OCI-LY7 (cell line): ENCODE results near the gene BICDL1. TPM values are rescaled to one million over a fixed set of nuclear protein-coding genes. Genes with fewer than 3 reads are reported as not detected.

Experiments used
- BruUV-seq: library from RNA; stranded (reverse); fragments of 400-500 nt; replicated peaks from 2 replicates; lab custom pipeline; 2021; lab: Mats Ljungman, UMichigan
- CTCF ChIA-PET: fragments of 300-600 bp; sonication (Branson Sonifier 250); formaldehyde crosslinking; loops from one replicate; lab custom pipeline; 2022; ENCODE audit warnings: antibody characterized with exemption; ENCODE audit not compliant: unreplicated experiment; lab: Charles Lee
- POLR2A ChIA-PET: fragments of 300-600 bp; sonication (Branson Sonifier 250); formaldehyde crosslinking; loops from one replicate; lab custom pipeline; 2022; ENCODE audit warnings: antibody characterized with exemption; lab: Charles Lee
- DNase-seq: peaks from one replicate; pipeline ENCODE4 v3.0.0-alpha.2; 2015; ENCODE audit warnings: low spot score
- H2AFZ ChIP-seq: fragments of 200-600 bp; sonication (generic), shearing (Covaris generic); 2 replicates; pipeline ENCODE4 v1.6.1; 2014; ENCODE audit warnings: mild to moderate bottlenecking, antibody characterized with exemption, low read length, moderate library complexity
- H3K27ac ChIP-seq: fragments of 200-600 bp; sonication (generic); 2 replicates; pipeline ENCODE4 v1.5.1; 2014; ENCODE audit warnings: mixed run types, low read depth, mild to moderate bottlenecking, moderate library complexity, low read length, inconsistent platforms; ENCODE audit not compliant: poor library complexity, severe bottlenecking
- H3K36me3 ChIP-seq: fragments of 200-600 bp; sonication (generic); 2 replicates; pipeline ENCODE4 v1.6.1; 2014; ENCODE audit warnings: mild to moderate bottlenecking, antibody characterized with exemption, low read length, moderate library complexity, mixed read lengths; ENCODE audit not compliant: insufficient read depth
- H3K4me1 ChIP-seq: fragments of 200-600 bp; sonication (generic); 2 replicates; pipeline ENCODE4 v1.5.1; 2014; ENCODE audit warnings: mild to moderate bottlenecking, low read length; ENCODE audit not compliant: insufficient read depth, poor library complexity, severe bottlenecking
- H3K4me2 ChIP-seq: fragments of 200-600 bp; sonication (generic); 2 replicates; pipeline ENCODE4 v1.6.1; 2014; ENCODE audit warnings: mild to moderate bottlenecking, low read length
- H3K4me3 ChIP-seq: fragments of 200-600 bp; sonication (generic); 2 replicates; pipeline ENCODE4 v1.5.1; 2014; ENCODE audit warnings: mild to moderate bottlenecking, low read depth, low read length; ENCODE audit not compliant: poor library complexity, severe bottlenecking
- H3K79me2 ChIP-seq: fragments of 200-600 bp; sonication (generic); 2 replicates; pipeline ENCODE4 v1.6.1; 2016; ENCODE audit warnings: low read depth, mild to moderate bottlenecking, low read length, moderate library complexity, mixed read lengths; ENCODE audit not compliant: insufficient read depth
- H3K9me2 ChIP-seq: fragments of 200-600 bp; sonication (generic); 2 replicates; pipeline ENCODE4 v1.6.1; 2016; ENCODE audit warnings: mild to moderate bottlenecking, low read length, mixed read lengths; ENCODE audit not compliant: insufficient read depth
- H3K9me3 ChIP-seq: fragments of 200-600 bp; sonication (generic); 2 replicates; pipeline ENCODE4 v1.6.1; 2014; ENCODE audit warnings: mild to moderate bottlenecking, mixed run types, low read length, mixed read lengths
- H4K20me1 ChIP-seq: fragments of 200-600 bp; sonication (generic); 2 replicates; pipeline ENCODE4 v1.6.1; 2014; ENCODE audit warnings: mild to moderate bottlenecking, antibody characterized with exemption, low read length, moderate library complexity, mixed read lengths; ENCODE audit not compliant: insufficient read depth
- CTCF ChIP-seq: fragments of 200-600 bp; sonication (generic); conservative IDR thresholded peaks from 2 replicates; pipeline ENCODE4 v1.5.1; 2014; ENCODE audit warnings: mild to moderate bottlenecking, antibody characterized with exemption, low read length, moderate library complexity, mixed read lengths
- EZH2phosphoT487 ChIP-seq: fragments of 200-600 bp; sonication (generic); IDR thresholded peaks from 2 replicates; pipeline ENCODE4 v1.6.1; 2018; ENCODE audit warnings: low read depth, borderline replicate concordance, mild to moderate bottlenecking, mixed run types, antibody characterized with exemption, low read length, moderate library complexity, mixed read lengths
- intact Hi-C: fragments of 100-400 bp; cut with micrococcal nuclease; formaldehyde crosslinking; loops from one replicate; pipeline ENCODE4 v1.10.0; 2022; ENCODE audit not compliant: unreplicated experiment
- total RNA-seq, 2 experiments: library from RNA; depleted of rRNA in 1 of 2; stranded (reverse); fragments of >200 nt in 1 of 2; shearing (Covaris generic) in 1 of 2; gene quantifications; 2 replicates each; pipeline ENCODE4 v1.2.3, GENCODE V29; 2014 to 2022

BICDL1 gene
- total RNA-seq, 2 experiments from 2014 or later: 6.5 to 22.6 TPM

GRCh38 chr12:120121343-120121742 is 132.3 kb downstream of the BICDL1 start:
- ChIA-PET CTCF (interaction anchor here (0.6 kb wide), 1 partner anchor 37 kb away, joined by 3 read pairs; no protein-coding TSS in a partner anchor), POLR2A (interaction anchor here (0.7 to 8.4 kb wide), 6 partner anchors 10 to 79 kb away, joined by 4 to 86 read pairs (median 16); partner anchors contain the start of gene RPLP0)
- no peaks in the 10 kb centered on the region for H4K20me1 ChIP-seq
- intact Hi-C loops: loop anchor here (5.0 kb wide), 1 partner anchor 71 kb away; the partner anchor contains the start of gene GCN1
- H3K4me2 ChIP-seq: peak overlapping the region; percentile 80
- H3K79me2 ChIP-seq: peaks cover 36% of the 10 kb centered on the region
- H3K9me3 ChIP-seq: no peaks in the 10 kb centered on the region
- DNase-seq: no peak
- BruUV-seq: no TSS peak
- H3K4me3 ChIP-seq: peak overlapping the region; percentile 20
- no peaks in the 10 kb centered on the region for H3K9me2 ChIP-seq
- H3K36me3 ChIP-seq: peaks cover 22% of the 10 kb centered on the region
- peak overlapping the region; percentile 77 for H3K27ac ChIP-seq
- H3K4me1 ChIP-seq: peaks cover 63% of the 10 kb centered on the region
- no peak overlapping the region for H2AFZ ChIP-seq
- TF ChIP-seq EZH2phosphoT487 (no peak), CTCF (no peak)

GRCh38 chr12:120121766-120122293 is 132.8 kb downstream of the BICDL1 start:
- peak; percentile 72 for DNase-seq
- ChIA-PET POLR2A (interaction anchor here (0.6 to 8.4 kb wide), 6 partner anchors 10 to 79 kb away, joined by 3 to 86 read pairs (median 18); partner anchors contain the start of gene RPLP0), CTCF (interaction anchor here (0.6 to 1.4 kb wide), 3 partner anchors 33 to 144 kb away, joined by 3 to 4 read pairs (median 3); partner anchors contain the start of gene PXN)
- peak overlapping the region; percentile 77 for H3K27ac ChIP-seq
- H3K4me1 ChIP-seq: peaks cover 63% of the 10 kb centered on the region
- peaks cover 27% of the 10 kb centered on the region for H3K36me3 ChIP-seq
- no peaks in the 10 kb centered on the region for H4K20me1 ChIP-seq
- H3K9me2 ChIP-seq: no peaks in the 10 kb centered on the region
- H3K4me2 ChIP-seq: peak overlapping the region; percentile 80
- peak overlapping the region; percentile 20 for H3K4me3 ChIP-seq
- intact Hi-C loops: loop anchor here (1.0 to 5.0 kb wide), 2 partner anchors 10 to 70 kb away; partner anchors contain the start of gene GCN1
- TF ChIP-seq EZH2phosphoT487 (no peak), CTCF (no peak)
- no peak overlapping the region for H2AFZ ChIP-seq
- peaks cover 36% of the 10 kb centered on the region for H3K79me2 ChIP-seq
- no peaks in the 10 kb centered on the region for H3K9me3 ChIP-seq
- no TSS peak for BruUV-seq

GRCh38 chr12:120125029-120125428 is 136.0 kb downstream of the BICDL1 start:
- Histone ChIP-seq H3K9me3 (no peaks in the 10 kb centered on the region), H3K79me2 (peaks cover 6% of the 10 kb centered on the region; the same call in 1 of the 2 replicates), H3K9me2 (no peaks in the 10 kb centered on the region), H3K4me1 (peaks cover 46% of the 10 kb centered on the region), H4K20me1 (no peaks in the 10 kb centered on the region), H3K4me3 (no peak overlapping the region), H3K36me3 (peaks cover 50% of the 10 kb centered on the region), H2AFZ (no peak overlapping the region), H3K27ac (peak overlapping the region; percentile 10), H3K4me2 (no peak overlapping the region)
- POLR2A ChIA-PET: interaction anchor here (0.6 kb wide), 1 partner anchor 28 kb away, joined by 5 read pairs; no protein-coding TSS in a partner anchor
- no TSS peak for BruUV-seq
- CTCF ChIA-PET: no interaction called here
- TF ChIP-seq EZH2phosphoT487 (no peak), CTCF (no peak)
- intact Hi-C loops: no loop called here
- no peak for DNase-seq
